DMS153 treated with DMSO at 0.1 percent for 48 hours (cell line): ENCODE data around the gene SRP68.

Experiments used
- DNase-seq: peaks from one replicate; lab custom pipeline; 2025; ENCODE audit not compliant: unreplicated experiment; lab: John Stamatoyannopoulos, UW

SRP68 gene

GRCh38 chr17:76072148-76072858, at the start of gene SRP68:
Gene SRP68 (minus strand): TSS chr17:76072517. CDS start chr17:76072491, 26 bp downstream.
- peak; percentile 81 for DNase-seq

- no peak for DNase-seq
Measured at GRCh38 chr17:76121932-76122430, 49.7 kb upstream of the SRP68 start.

- no peak for DNase-seq
Measured at GRCh38 chr17:76120658-76121008, 48.3 kb upstream of the SRP68 start.

- DNase-seq, result no peak
Measured at GRCh38 chr17:76119409-76120371, 47.4 kb upstream of the SRP68 start.

GRCh38 chr17:76115138-76115754, 42.9 kb upstream of the SRP68 start:
- DNase-seq, result no peak

GRCh38 chr17:76111956-76112355, 39.6 kb upstream of the SRP68 start:
- DNase-seq, result no peak

GRCh38 chr17:76107509-76107908, 35.2 kb upstream of the SRP68 start:
- no peak for DNase-seq

GRCh38 chr17:76106703-76107102, 34.4 kb upstream of the SRP68 start:
- DNase-seq, result no peak

- DNase-seq, result no peak
Measured at GRCh38 chr17:76104896-76105231, 32.5 kb upstream of the SRP68 start.

- DNase-seq, result no peak
Measured at GRCh38 chr17:76104140-76104895, 32.0 kb upstream of the SRP68 start.

- peak; percentile 88 for DNase-seq
Measured at GRCh38 chr17:76103274-76104139, 31.2 kb upstream of the SRP68 start, which contains the start of gene EXOC7. Gene EXOC7 (minus strand): TSS chr17:76103787. CDS start chr17:76103692, 95 bp downstream.

GRCh38 chr17:76102944-76103273, 30.6 kb upstream of the SRP68 start:
- DNase-seq, result no peak

GRCh38 chr17:76097716-76098295, 25.5 kb upstream of the SRP68 start:
- no peak for DNase-seq

- DNase-seq, result no peak
Measured at GRCh38 chr17:76095943-76096342, 23.6 kb upstream of the SRP68 start.

- no peak for DNase-seq
Measured at GRCh38 chr17:76094046-76094445, 21.7 kb upstream of the SRP68 start.

- DNase-seq, result no peak
Measured at GRCh38 chr17:76092526-76093413, 20.5 kb upstream of the SRP68 start.

GRCh38 chr17:76091526-76092286, 19.4 kb upstream of the SRP68 start:
- no peak for DNase-seq
